Hematopoietic multipotent progenitor cell treated with erythropoietin and hydrocortisone succinate and interleukin-3 and kit ligand, for 4 days (in vitro differentiated cells): Measurements from ENCODE around the gene ZNRF3.
A peak's percentile ranks its signal among the peaks of the same experiment; 100 is the strongest.

Experiments
- DNase-seq: peaks from one replicate; pipeline ENCODE4 v3.0.0-alpha.2; 2015

The ZNRF3 gene

GRCh38 chr22:28955817-28956216, 72.4 kb downstream of the ZNRF3 start:
- peak; percentile 92 for DNase-seq

GRCh38 chr22:28956506-28956905, 73.1 kb downstream of the ZNRF3 start:
- DNase-seq: no peak

- no peak for DNase-seq
These were observed 75.2 kb downstream of the ZNRF3 start for GRCh38 chr22:28958611-28959010.

- no peak for DNase-seq
These were observed 78.7 kb downstream of the ZNRF3 start for GRCh38 chr22:28962042-28962554.

GRCh38 chr22:28963362-28963761, 80.0 kb downstream of the ZNRF3 start:
- no peak for DNase-seq

- DNase-seq: no peak
These were observed 83.8 kb downstream of the ZNRF3 start for GRCh38 chr22:28967163-28967665.

- no peak for DNase-seq
These were observed 84.6 kb downstream of the ZNRF3 start for GRCh38 chr22:28967969-28968368.

- DNase-seq: no peak
These were observed 86.2 kb downstream of the ZNRF3 start for GRCh38 chr22:28969401-28970168.

- no peak for DNase-seq
These were observed 90.0 kb downstream of the ZNRF3 start for GRCh38 chr22:28973352-28973751.

- no peak for DNase-seq
These were observed 93.7 kb downstream of the ZNRF3 start for GRCh38 chr22:28977060-28977459.

- DNase-seq: no peak
These were observed 94.2 kb downstream of the ZNRF3 start for GRCh38 chr22:28977481-28977971.

- DNase-seq: no peak
These were observed 94.8 kb downstream of the ZNRF3 start for GRCh38 chr22:28978158-28978557.

- DNase-seq: no peak
These were observed 95.8 kb downstream of the ZNRF3 start for GRCh38 chr22:28978863-28979796.

- DNase-seq: no peak
These were observed 97.0 kb downstream of the ZNRF3 start for GRCh38 chr22:28980326-28980725.

GRCh38 chr22:28981818-28982499, 98.6 kb downstream of the ZNRF3 start:
- no peak for DNase-seq

GRCh38 chr22:28983190-28983589, 99.8 kb downstream of the ZNRF3 start:
- no peak for DNase-seq

GRCh38 chr22:28983788-28984441, 100.5 kb downstream of the ZNRF3 start:
- peak; percentile 24 for DNase-seq

GRCh38 chr22:28984482-28985158, 101.2 kb downstream of the ZNRF3 start:
- no peak for DNase-seq

- no peak for DNase-seq
These were observed 102.4 kb downstream of the ZNRF3 start for GRCh38 chr22:28985581-28986290.

GRCh38 chr22:28986366-28986765, 103.0 kb downstream of the ZNRF3 start:
- no peak for DNase-seq

GRCh38 chr22:28988457-28988856, 105.1 kb downstream of the ZNRF3 start:
- DNase-seq: no peak
